Caco-2 (cell line): ENCODE measurements around the gene PCDH15. TPM values are rescaled to one million over a fixed set of nuclear protein-coding genes. Genes with fewer than 3 reads are reported as not detected.

Experiments
- BruUV-seq: library from RNA; stranded (reverse); fragments of 400-500 nt; replicated peaks from 2 replicates; lab custom pipeline; 2021; lab: Mats Ljungman, UMichigan
- CTCF ChIA-PET: fragments of 300-600 bp; sonication (Branson Sonifier 250); formaldehyde crosslinking; loops from one replicate; lab custom pipeline; 2022; ENCODE audit warnings: antibody characterized with exemption; lab: Charles Lee
- POLR2A ChIA-PET: fragments of 300-600 bp; sonication (Branson Sonifier 250); formaldehyde crosslinking; loops from one replicate; lab custom pipeline; 2022; ENCODE audit warnings: antibody characterized with exemption; lab: Charles Lee
- DNase-seq, 2 experiments: peaks; one replicate each; pipeline versions ENCODE4 v3.0.0 to v3.0.0-alpha.2; 2020 to 2022
- H3K27me3 ChIP-seq: replicated peaks from 2 replicates; pipeline ENCODE4 v1.6.0; 2011; ENCODE audit warnings: low read length; ENCODE audit not compliant: control insufficient read depth, insufficient read depth
- H3K36me3 ChIP-seq: 2 replicates; pipeline ENCODE4 v1.5.1; 2011; ENCODE audit warnings: low read length; ENCODE audit not compliant: control insufficient read depth, insufficient read depth
- H3K4me1 ChIP-seq: fragments of 250-450 bp; sonication (Bioruptor Pico); 2 replicates; pipeline ENCODE4 v1.5.1; 2020; ENCODE audit warnings: mild to moderate bottlenecking
- H3K4me3 ChIP-seq: 2 replicates; pipeline ENCODE4 v1.5.1; 2011; ENCODE audit warnings: low read depth, mild to moderate bottlenecking, control low read depth, low read length
- H3K9me3 ChIP-seq: fragments of 250-450 bp; sonication (Bioruptor Pico); 2 replicates; pipeline ENCODE4 v1.5.1; 2020; ENCODE audit warnings: mild to moderate bottlenecking, moderate library complexity
- H3K27ac Mint-ChIP-seq: one replicate; pipeline ENCODE4 v1.8.0; 2022; ENCODE audit warnings: mixed read lengths; ENCODE audit not compliant: unreplicated experiment
- H3K27me3 Mint-ChIP-seq: one replicate; pipeline ENCODE4 v1.8.0; 2022; ENCODE audit warnings: mixed read lengths; ENCODE audit not compliant: insufficient read depth, unreplicated experiment
- H3K36me3 Mint-ChIP-seq: one replicate; pipeline ENCODE4 v1.8.0; 2022; ENCODE audit warnings: mild to moderate bottlenecking, mixed read lengths; ENCODE audit not compliant: insufficient read depth, unreplicated experiment
- H3K4me1 Mint-ChIP-seq: one replicate; pipeline ENCODE4 v1.8.0; 2022; ENCODE audit warnings: low read depth, mixed read lengths; ENCODE audit not compliant: unreplicated experiment
- H3K4me3 Mint-ChIP-seq: one replicate; pipeline ENCODE4 v1.8.0; 2022; ENCODE audit warnings: mild to moderate bottlenecking, moderate library complexity, mixed read lengths; ENCODE audit not compliant: unreplicated experiment
- H3K9me3 Mint-ChIP-seq: one replicate; pipeline ENCODE4 v1.8.0; 2022; ENCODE audit warnings: mixed read lengths; ENCODE audit not compliant: unreplicated experiment
- CTCF ChIP-seq, 2 experiments: fragments of 200-600 bp in 1 of 2; IDR thresholded peaks; 1 replicate in 1 of 2; 2 replicates in 1 of 2; pipeline versions ENCODE4 v1.5.1 to v1.8.0; 2011 to 2022; ENCODE audit warnings: antibody characterized with exemption in 1 of 2, control low read depth in 1 of 2, inconsistent platforms in 1 of 2, low read depth in 1 of 2, low read length in 1 of 2, mild to moderate bottlenecking in 1 of 2, moderate library complexity in 1 of 2; ENCODE audit not compliant: insufficient read depth in 1 of 2, severe bottlenecking in 1 of 2, unreplicated experiment in 1 of 2
- intact Hi-C: fragments of 100-400 bp; cut with micrococcal nuclease; formaldehyde crosslinking; loops from one replicate; pipeline ENCODE4 v1.10.0; 2022; ENCODE audit not compliant: unreplicated experiment
- total RNA-seq: library from RNA; stranded (reverse); gene quantifications from 2 replicates; pipeline ENCODE4 v1.2.3, GENCODE V29; 2022

Gene PCDH15
- total RNA-seq, 1 experiment from 2014 or later: 0.02 TPM

DNA sequence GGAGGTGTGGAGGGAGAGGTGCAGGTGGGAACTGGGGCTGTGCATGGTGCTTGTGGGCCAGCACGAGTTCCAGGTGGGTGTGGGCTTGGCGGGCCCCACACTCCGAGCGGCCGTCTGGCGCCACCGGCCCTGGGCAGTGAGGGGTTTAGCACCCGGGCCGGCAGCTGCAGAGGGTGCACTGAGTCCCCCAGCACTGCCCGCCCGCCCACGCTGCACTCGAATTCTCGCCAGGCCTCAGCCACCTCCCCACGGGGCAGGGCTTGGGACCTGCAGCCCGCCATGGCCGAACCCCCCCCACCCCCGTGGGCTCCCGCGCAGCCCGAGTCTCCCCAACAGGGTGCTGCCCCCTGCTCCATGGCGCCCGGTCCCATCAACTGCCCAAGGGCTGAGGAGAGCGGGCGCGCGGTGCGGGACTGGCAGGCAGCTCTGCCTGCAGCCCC, 810.2 kb downstream of the PCDH15 start:
- BruUV-seq: no TSS peak
- H3K4me1 ChIP-seq: no peaks in the 10 kb centered on the region
- H3K27ac Mint-ChIP-seq: no peak overlapping the region

DNA sequence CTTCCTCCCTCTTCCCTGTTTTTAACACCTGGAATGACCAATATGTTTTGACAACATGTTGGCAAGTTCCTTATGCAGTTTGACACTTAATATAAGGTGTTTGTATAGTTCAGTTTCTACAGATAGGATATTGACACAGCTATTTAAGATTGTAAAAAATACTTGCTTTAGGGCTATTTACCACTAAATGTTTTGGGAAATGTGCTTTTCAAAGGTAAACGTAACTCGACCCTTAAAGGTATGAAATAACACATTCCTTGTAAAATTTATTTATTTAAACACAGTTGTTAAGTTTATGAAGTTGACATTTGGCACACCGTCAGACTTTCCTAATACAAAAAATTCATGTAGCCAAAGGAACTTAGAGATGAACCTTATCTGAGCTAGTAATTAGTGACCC, 817.6 kb downstream of the PCDH15 start:
- ChIA-PET CTCF (no interaction called here), POLR2A (no interaction called here)
- no peaks in the 10 kb centered on the region for H3K27me3 Mint-ChIP-seq
- H3K36me3 Mint-ChIP-seq: no peaks in the 10 kb centered on the region
- H3K4me3 Mint-ChIP-seq: no peak overlapping the region
- peaks cover 10% of the 10 kb centered on the region for H3K9me3 Mint-ChIP-seq
- Histone ChIP-seq H3K27me3 (no peaks in the 10 kb centered on the region), H3K4me3 (no peak overlapping the region), H3K4me1 (no peaks in the 10 kb centered on the region), H3K9me3 (peaks cover 3% of the 10 kb centered on the region; the same call in 1 of the 2 replicates), H3K36me3 (no peaks in the 10 kb centered on the region)
- no peaks in the 10 kb centered on the region for H3K4me1 Mint-ChIP-seq
- no TSS peak for BruUV-seq
- H3K27ac Mint-ChIP-seq: no peak overlapping the region
- no peak for TF ChIP-seq CTCF (IDR thresholded peaks at IDR 0.05; ENCODE audit: insufficient read depth in 1 of 2, low read depth in 1 of 2, low read length in 1 of 2, severe bottlenecking in 1 of 2, unreplicated experiment in 1 of 2)
- intact Hi-C loops: no loop called here
- DNase-seq: no peak

More for the DNA sequence above, 810.2 kb downstream of the PCDH15 start:
- intact Hi-C loops: loop anchor here (10.0 kb wide), 1 partner anchor 814 kb away; the partner anchor contains the start of gene PCDH15
- H3K27me3 Mint-ChIP-seq: no peaks in the 10 kb centered on the region
- Histone ChIP-seq H3K27me3 (no peaks in the 10 kb centered on the region), H3K9me3 (no peaks in the 10 kb centered on the region), H3K4me3 (no peak overlapping the region), H3K36me3 (no peaks in the 10 kb centered on the region)
- H3K36me3 Mint-ChIP-seq: no peaks in the 10 kb centered on the region
- no peak for TF ChIP-seq CTCF (IDR thresholded peaks at IDR 0.05; ENCODE audit: insufficient read depth in 1 of 2, low read depth in 1 of 2, low read length in 1 of 2, severe bottlenecking in 1 of 2, unreplicated experiment in 1 of 2)
- H3K9me3 Mint-ChIP-seq: no peaks in the 10 kb centered on the region
- DNase-seq: no peak
- H3K4me3 Mint-ChIP-seq: no peak overlapping the region
- POLR2A ChIA-PET: no interaction called here
- no peaks in the 10 kb centered on the region for H3K4me1 Mint-ChIP-seq
- CTCF ChIA-PET: no interaction called here

- CTCF ChIA-PET: no interaction called here
Measured at GRCh38 chr10:53980210-53980609, 820.8 kb downstream of the PCDH15 start.

More at GRCh38 chr10:53980210-53980609, 820.8 kb downstream of the PCDH15 start:
- peaks cover 3% of the 10 kb centered on the region; the same call in 1 of the 2 replicates for H3K9me3 ChIP-seq
- H3K27me3 ChIP-seq: no peaks in the 10 kb centered on the region
- no peak overlapping the region for H3K4me3 ChIP-seq
- POLR2A ChIA-PET: no interaction called here
- Mint-ChIP-seq H3K27ac (no peak overlapping the region), H3K36me3 (no peaks in the 10 kb centered on the region), H3K27me3 (no peaks in the 10 kb centered on the region), H3K9me3 (peaks cover 10% of the 10 kb centered on the region), H3K4me3 (no peak overlapping the region), H3K4me1 (no peaks in the 10 kb centered on the region)
- no peaks in the 10 kb centered on the region for H3K4me1 ChIP-seq
- intact Hi-C loops: no loop called here
- no peak for TF ChIP-seq CTCF (IDR thresholded peaks at IDR 0.05; ENCODE audit: insufficient read depth in 1 of 2, low read depth in 1 of 2, low read length in 1 of 2, severe bottlenecking in 1 of 2, unreplicated experiment in 1 of 2)
- H3K36me3 ChIP-seq: no peaks in the 10 kb centered on the region
- BruUV-seq: no TSS peak
- DNase-seq: no peak
